ENCODE data around the gene ZNF148.

Gene ZNF148

DNA sequence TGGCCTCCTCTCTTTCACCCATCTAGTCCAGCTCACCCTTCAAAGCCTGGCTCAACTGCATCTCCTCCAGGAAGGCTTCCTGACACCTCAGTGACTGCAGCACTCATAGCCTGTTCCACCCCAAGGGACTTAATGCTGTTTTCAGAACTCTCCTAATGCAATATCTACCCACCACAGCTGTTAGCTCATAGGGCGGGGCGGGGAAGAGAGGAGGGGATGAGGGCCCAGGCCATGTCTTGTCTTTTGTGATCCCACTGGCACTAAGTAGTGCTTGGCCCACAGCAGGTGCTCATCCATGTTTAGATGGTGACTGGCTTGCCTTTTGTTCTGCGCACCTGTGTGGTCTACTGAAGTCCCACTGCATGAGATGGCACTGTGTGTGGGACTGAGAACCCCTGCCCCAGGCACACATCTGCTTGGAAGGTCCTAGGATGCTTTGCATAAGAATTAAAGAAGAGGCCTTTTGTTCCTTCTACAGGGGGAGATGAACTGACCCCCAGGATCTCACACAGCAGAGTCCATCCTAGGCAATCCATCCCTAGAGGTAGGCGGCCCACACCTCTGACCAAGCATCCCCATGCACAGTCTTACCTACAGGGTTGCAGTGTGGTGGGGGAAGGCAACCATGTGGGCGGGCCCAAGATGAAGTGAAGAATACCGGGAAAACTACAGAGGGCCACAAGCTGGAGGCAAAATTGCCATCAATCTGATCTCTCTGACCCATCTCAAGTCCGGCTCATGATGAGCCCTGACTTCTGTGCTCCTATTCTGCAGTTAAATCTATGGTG is 185.6 kb downstream of the ZNF148 start:
- no peak for DNase-seq (ENCODE audit: low read depth)

DNA sequence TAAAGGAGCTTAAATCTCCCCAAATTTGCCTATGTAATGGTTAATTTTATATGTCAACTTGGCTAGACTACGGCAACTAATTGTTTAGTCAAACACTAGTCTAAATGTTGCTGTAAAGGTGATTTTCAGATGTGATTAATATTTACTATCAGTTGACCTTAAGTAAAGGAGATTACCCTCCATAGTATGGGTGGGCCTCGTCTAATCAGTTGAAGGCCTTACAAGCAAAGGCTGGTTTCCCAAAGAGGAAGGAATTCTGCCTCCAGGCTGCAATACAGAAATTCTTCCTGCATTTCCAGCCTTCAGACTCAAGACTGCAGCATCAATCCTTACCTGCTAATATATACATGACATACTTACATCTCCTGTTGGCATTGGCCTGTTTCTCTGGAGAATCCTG is 186.2 kb downstream of the ZNF148 start:
- no peak for DNase-seq (ENCODE audit: low read depth)

DNA sequence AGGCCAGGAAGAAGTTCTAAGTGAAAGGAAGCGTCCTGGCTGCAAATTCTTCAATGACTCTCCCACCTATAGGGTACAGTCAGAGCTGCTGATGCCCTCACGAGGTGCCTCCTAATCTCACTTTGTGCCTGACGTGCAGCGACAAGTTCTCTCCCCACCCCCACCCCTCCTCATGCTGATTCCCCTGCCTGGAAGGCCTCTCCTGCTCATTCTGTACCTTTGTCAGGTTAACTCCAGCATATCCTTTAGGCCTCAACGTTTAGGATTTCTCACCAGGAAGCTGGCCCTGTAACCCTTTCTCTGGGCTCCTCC is 187.6 kb downstream of the ZNF148 start:
- DNase-seq (ENCODE audit: low read depth), result no peak

DNA sequence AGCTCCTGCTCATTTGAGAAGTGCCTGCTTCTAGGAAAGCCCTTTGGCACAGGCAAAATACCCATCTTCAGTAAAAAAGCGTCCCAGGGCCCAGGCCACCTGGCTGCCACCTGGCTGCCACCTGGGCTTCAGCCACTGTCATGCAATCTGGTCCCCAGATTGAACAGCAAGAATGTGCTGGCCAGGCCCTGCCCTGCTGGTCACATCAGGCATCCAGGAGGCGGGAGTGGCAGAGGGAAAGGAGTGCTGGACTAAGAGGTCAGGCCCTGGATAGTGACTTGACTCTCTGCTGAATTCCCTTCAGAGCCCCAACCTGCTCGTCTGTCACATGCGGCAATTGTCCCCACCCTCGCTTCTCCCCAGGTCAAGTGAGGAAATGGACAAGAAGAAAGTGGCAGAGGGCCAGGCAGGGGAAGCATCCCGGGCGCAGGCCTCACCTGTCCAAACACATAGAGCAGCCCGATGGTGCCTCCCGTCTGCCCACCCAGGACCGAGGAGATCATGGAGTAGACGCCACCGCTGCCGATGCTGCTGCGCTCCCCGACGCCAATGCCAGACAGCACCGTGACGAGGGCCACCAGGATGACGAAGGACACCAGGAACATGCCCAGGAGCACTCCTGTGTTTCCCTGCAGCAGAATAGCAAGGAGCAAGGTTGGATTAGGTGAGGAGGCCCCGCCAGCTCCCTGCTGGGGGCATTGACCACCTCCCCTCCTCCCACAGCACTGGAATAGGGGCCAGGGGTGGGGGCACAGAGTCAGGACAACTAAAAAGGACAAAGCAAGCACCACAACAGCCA is 188.1 kb downstream of the ZNF148 start:
- no peak for DNase-seq (ENCODE audit: low read depth)

DNA sequence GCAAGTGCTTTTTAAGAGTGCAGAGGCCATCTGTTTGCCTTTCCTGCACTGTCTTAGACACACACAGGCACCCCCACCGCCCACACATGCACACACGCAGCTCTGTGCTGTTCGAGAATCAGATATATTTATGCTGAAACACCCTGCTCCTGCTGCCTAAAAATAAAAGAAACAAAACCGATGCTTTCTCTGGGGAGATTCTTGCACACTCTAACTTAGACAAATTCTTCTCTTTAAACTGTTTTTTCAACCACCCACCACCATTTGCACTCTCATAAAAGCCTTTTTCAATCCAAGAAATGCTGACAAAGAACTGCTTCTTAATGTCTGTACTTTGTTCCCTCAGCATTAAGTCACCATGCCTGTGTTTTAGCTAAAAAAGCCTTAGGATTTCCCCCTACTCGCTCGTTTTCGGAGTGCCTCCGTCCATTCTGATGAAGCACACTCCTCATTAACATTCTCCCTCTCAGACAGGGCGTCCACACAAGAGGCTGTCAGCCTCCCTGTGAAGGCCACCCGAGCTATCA is 188.8 kb downstream of the ZNF148 start:
- no peak for DNase-seq (ENCODE audit: low read depth)

DNA sequence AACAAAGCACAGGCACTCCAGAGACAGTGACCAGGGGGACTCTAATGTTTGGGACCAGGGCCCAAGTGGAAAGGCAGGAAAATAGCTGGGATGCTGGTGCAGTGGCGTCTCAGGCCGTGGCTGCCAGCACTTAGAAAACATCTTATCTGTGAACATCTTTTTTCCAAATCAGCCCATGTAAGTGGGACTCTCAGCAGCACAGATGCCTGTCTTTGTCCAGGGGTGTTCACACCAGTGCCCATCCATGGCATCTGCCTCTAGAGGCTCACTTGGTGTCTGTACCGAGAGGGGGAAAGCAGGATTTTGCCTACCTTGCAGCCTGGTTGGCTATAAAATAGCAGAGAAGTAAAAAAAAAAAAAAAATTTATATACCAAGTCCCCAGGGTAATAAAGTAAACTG is 189.3 kb downstream of the ZNF148 start:
- no peak for DNase-seq (ENCODE audit: low read depth)

DNA sequence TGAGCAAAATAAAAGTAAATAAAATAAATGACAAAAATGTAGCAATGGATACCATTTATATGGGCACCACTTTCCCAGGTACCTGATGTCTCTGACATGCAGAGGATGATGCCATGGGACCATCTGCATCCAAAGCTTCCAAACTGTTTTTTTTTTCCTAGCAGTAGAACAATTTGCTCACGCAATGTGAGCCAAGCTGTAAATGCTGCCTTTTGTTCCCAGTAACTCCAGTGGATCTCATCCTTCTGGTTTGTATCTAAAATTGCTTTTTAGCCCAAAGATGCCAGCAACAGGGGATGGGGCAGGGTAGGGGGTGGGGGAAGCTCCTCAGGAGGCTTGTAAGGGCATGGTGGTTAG is 195.3 kb downstream of the ZNF148 start:
- no peak for DNase-seq (ENCODE audit: low read depth)

DNA sequence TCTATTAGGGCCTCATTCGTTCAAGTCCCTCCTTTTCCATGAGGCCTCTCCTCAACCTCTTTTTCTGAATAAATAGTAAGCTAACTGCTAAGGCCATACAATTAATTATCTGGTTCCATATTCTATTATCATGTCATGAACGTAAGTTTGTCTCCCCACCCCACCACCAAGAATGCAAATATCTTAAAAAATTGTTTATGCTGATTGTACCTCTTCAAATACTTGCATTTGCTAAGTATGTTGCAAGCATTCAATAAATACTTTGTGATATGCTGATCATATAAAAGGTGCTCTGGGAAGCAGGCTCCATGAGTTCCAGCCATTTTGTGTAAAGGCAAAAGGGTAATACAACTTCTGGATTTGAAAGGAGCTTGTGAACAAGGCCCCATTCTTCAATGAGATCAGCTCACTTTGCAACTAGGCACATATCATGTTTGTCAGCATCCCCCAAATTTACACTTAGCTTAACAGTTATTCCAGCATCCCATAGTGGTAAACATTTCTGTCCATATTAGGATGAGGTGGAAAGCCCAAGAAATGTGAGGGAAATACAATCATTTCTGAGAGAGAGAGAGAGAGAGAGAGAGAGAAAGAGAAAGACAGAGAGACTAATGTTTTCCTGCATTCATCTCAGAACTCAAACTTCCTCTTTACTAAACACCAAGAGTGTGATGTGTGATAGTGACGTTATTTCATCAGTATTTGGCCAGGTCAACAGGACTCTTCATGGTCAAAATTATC is 195.8 kb downstream of the ZNF148 start:
- DNase-seq (ENCODE audit: low read depth), result no peak

DNA sequence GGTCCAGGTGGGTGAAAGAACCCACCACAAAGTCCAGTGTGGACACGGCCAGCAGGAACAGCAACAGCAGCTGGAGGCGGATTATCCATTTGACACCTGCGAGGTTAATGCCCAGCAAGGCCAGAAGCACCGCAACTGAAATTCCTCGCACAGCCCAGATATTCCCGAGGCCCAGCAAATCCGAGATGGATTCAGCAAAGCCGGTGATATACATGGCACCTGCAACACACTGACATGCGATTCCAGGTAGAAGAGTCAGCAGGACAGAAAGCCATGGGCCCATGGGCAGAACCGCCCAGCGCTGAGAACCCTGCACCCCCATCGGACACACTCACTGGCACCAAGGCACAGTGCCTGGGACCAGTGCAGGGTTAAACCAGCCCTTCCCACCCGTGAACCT is 197.4 kb downstream of the ZNF148 start:
- no peak for DNase-seq (ENCODE audit: low read depth)
